ENCODE measurements around the gene STX5. TPM values are rescaled to one million over a fixed set of nuclear protein-coding genes. Genes with fewer than 3 reads are reported as not detected.
A peak's percentile ranks its signal among the peaks of the same experiment; 100 is the strongest.

STX5 gene
- total and polyA plus RNA-seq, 9 of the 15 experiments (the other 6 are each of a cell fraction or from before 2014, with no cell fraction given) = 2.8 to 28.6 (median 23.7) TPM

- TF ChIP-seq RBM14 (IDR thresholded peaks at IDR 0.05; ENCODE audit: borderline replicate concordance, insufficient read depth, low read depth, low read length) (no peak), NFRKB (IDR thresholded peaks at IDR 0.05; ENCODE audit: low read depth) (peak; percentile 93), PURB (CRISPR knock-in tag; IDR thresholded peaks at IDR 0.05; ENCODE audit: low read depth) (no peak), ZFP30 (CRISPR knock-in tag; IDR thresholded peaks at IDR 0.05; ENCODE audit: borderline replicate concordance) (no peak), ILF3 (IDR thresholded peaks at IDR 0.05; ENCODE audit: borderline replicate concordance) (peak; percentile 97), ETV5 (CRISPR knock-in tag; IDR thresholded peaks at IDR 0.05; ENCODE audit: low read depth) (peak; percentile 70; the same call in 1 of the 2 replicates), HMGN3 (IDR thresholded peaks at IDR 0.05; ENCODE audit: borderline replicate concordance, extremely low read depth, insufficient read length, low read depth, low read length) (peak; percentile 91), ZBTB33 (CRISPR knock-in tag; IDR thresholded peaks at IDR 0.05) (peak; percentile 27; the same call in 1 of the 2 replicates), ZNF175 (CRISPR knock-in tag; IDR thresholded peaks at IDR 0.05; ENCODE audit: low read depth) (no peak), FOXA1 (IDR thresholded peaks at IDR 0.05; ENCODE audit: borderline replicate concordance) (no peak), ZEB2 (IDR thresholded peaks at IDR 0.05) (0 out of 2 replicates have a peak, but pooled peaks have one; percentile 24), TAF15 (IDR thresholded peaks at IDR 0.05; ENCODE audit: low read depth, low read length) (no peak), ZNF347 (CRISPR knock-in tag; IDR thresholded peaks at IDR 0.05; ENCODE audit: low read depth) (no peak), POLR2B (IDR thresholded peaks at IDR 0.05; ENCODE audit: low read depth, partially characterized antibody) (peak; percentile 100), CBX8 (IDR thresholded peaks at IDR 0.05; ENCODE audit: borderline replicate concordance, extremely low read depth, low read depth, low read length, poor library complexity, severe bottlenecking) (no peak), TBP (optimal IDR thresholded peaks at IDR 0.05; ENCODE audit: low read depth, low read length) (no peak), MCM5 (IDR thresholded peaks at IDR 0.05; ENCODE audit: low read depth) (no peak), ZNF830 (CRISPR knock-in tag; IDR thresholded peaks at IDR 0.05) (peak; percentile 62; the same call in 1 of the 2 replicates), ZNF133 (CRISPR knock-in tag; IDR thresholded peaks at IDR 0.05) (no peak), ZNF398 (CRISPR knock-in tag; IDR thresholded peaks at IDR 0.05) (no peak), SMARCC2 (IDR thresholded peaks at IDR 0.05; ENCODE audit: low read depth) (no peak), SP1 (CRISPR knock-in tag; IDR thresholded peaks at IDR 0.05) (peak; percentile 98), OTX1 (CRISPR knock-in tag; IDR thresholded peaks at IDR 0.05) (peak; percentile 95), USF2 (CRISPR knock-in tag; IDR thresholded peaks at IDR 0.05) (no peak)
These were observed 23.9 kb upstream of the STX5 start (continued) for GRCh38 chr11:62855571-62856332.

All from K562 (cell line).